Measurements from ENCODE around the gene CD55.

Gene CD55

DNA sequence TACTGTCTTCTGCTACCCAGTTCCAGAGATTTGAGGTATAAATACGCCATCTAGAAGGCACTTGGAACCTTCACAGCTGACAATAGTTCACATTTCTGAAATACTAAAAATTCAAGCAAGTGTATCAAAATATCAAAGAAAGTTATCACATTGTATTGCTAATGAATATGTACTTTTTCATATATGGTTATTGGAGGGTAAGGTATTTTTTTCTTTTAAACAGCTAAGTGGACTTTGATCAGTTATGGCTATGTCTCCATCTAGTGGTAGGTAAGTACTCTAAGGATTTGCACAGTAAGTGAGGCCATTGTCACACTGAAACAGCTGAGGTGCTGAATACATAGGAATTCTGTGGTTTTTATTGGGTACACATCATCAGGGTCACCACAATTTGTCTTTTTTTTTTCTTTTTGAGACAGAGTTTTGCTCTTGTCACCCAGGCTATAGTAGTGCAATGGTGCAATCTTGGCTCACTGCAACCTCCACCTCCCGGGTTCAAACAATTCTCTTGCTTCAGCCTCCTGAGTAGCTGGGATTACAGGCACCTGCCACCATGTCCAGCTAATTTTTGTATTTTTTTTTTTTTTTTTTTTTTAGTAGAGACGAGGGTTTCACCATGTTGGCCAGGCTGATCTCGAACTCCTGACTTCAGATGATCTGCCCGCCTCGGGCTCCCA lies 83.5 kb downstream of the CD55 start:
- DNase-seq (ENCODE audit: low read depth), result peak; percentile 59
- TF ChIP-seq, protein P1, sequence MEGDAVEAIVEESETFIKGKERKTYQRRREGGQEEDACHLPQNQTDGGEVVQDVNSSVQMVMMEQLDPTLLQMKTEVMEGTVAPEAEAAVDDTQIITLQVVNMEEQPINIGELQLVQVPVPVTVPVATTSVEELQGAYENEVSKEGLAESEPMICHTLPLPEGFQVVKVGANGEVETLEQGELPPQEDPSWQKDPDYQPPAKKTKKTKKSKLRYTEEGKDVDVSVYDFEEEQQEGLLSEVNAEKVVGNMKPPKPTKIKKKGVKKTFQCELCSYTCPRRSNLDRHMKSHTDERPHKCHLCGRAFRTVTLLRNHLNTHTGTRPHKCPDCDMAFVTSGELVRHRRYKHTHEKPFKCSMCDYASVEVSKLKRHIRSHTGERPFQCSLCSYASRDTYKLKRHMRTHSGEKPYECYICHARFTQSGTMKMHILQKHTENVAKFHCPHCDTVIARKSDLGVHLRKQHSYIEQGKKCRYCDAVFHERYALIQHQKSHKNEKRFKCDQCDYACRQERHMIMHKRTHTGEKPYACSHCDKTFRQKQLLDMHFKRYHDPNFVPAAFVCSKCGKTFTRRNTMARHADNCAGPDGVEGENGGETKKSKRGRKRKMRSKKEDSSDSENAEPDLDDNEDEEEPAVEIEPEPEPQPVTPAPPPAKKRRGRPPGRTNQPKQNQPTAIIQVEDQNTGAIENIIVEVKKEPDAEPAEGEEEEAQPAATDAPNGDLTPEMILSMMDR (IDR thresholded peaks at IDR 0.05; ENCODE audit: control insufficient read depth, insufficient read depth, low read depth, low read length, missing control alignments), result peak; percentile 70
- no peak overlapping the region for H3K4me3 ChIP-seq (ENCODE audit: control insufficient read depth, low read depth, low read length)

DNA sequence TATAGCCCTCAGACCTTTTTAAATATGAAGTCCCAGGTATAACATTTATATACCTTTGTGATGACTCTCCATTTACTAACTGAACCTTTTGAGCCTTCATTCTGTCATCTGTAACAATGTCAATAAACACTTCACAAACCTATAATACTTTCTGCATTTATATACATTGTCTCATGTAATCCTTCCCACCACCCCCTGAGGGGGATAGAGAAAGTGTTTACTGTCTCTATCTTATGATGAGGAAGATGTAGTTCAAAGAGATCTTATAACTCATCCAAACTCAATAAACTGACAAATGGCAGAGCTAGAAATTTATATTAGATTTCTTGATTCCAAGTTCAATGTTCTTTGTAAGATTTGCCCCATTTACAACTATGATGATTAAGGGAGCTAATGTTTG lies 84.3 kb downstream of the CD55 start:
- H3K4me3 ChIP-seq (ENCODE audit: control insufficient read depth, low read depth, low read length), result no peak overlapping the region
- TF ChIP-seq, protein P1 (IDR thresholded peaks at IDR 0.05; ENCODE audit: control insufficient read depth, insufficient read depth, low read depth, low read length, missing control alignments), result no peak
- no peak for DNase-seq (ENCODE audit: low read depth)

DNA sequence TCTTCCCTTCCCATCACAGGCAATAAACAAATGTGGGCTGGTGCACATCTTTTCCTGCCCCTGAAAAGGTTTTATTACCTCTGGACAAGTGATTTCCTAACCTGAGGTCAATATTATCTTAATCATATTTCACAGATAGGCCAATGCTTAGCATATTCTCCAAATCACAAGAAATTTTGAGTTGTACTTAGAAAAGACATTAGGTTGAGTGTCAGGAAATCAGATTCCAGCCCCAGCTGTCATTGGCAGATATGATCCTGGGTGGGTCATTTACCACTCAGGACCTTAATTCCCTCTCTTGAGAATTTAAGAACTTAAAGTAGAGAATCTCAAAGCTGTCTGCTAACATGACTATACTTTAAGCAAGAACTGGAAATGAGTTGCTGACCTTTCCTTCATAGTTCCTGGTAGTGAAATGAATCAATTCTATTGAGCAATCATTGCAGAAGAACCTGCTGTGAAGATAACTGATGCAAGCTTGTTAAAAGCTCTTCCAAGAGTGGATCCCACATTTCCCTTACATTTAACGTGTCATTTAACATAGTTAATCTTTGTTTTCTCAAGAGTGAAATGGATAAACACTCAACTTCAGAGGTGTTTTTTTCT lies 86.3 kb downstream of the CD55 start:
- peak; percentile 66 for DNase-seq (ENCODE audit: low read depth)

More for the DNA sequence above, 86.3 kb downstream of the CD55 start:
- TF ChIP-seq, protein P1 (IDR thresholded peaks at IDR 0.05; ENCODE audit: control insufficient read depth, insufficient read depth, low read depth, low read length, missing control alignments), result no peak
- no peak overlapping the region for H3K4me3 ChIP-seq (ENCODE audit: control insufficient read depth, low read depth, low read length)
